Measurements from ENCODE around the gene ATP13A5.

The ATP13A5 gene

GRCh38 chr3:193388361-193388760 is 9.8 kb upstream of the ATP13A5 start:
- H4K20me1 ChIP-seq (ENCODE audit: insufficient read depth, low read length): no peaks in the 10 kb centered on the region
- no peak overlapping the region for H3K4me3 ChIP-seq (ENCODE audit: low read depth in 1 of 2, low read length in 2 of 2)
- no peak overlapping the region for H3K4me2 ChIP-seq (ENCODE audit: insufficient read depth, low read length)
- H3K79me2 ChIP-seq (ENCODE audit: insufficient read depth, low read length): no peaks in the 10 kb centered on the region
- H3K36me3 ChIP-seq (ENCODE audit: insufficient read depth, low read length): no peaks in the 10 kb centered on the region
- no peak for TF ChIP-seq EZH2 (IDR thresholded peaks at IDR 0.05; ENCODE audit: borderline replicate concordance, low read depth, low read length, severe bottlenecking)
- no peak for TF ChIP-seq CTCF (IDR thresholded peaks at IDR 0.05; ENCODE audit: borderline replicate concordance, extremely low read depth, low read length, poor library complexity, severe bottlenecking)
- no peak for DNase-seq
- H3K4me1 ChIP-seq (ENCODE audit: insufficient read depth, low read length): no peaks in the 10 kb centered on the region
- ATAC-seq (ENCODE audit: insufficient read depth, low read depth): no peak
- no peak overlapping the region for H3K9ac ChIP-seq (ENCODE audit: low read depth, low read length)
- H3K9me3 ChIP-seq (ENCODE audit: insufficient read depth, low read length, severe bottlenecking): no peaks in the 10 kb centered on the region
- H2AFZ ChIP-seq (ENCODE audit: low read depth, low read length): no peak overlapping the region
- no peak overlapping the region for H3K27ac ChIP-seq (ENCODE audit: low read length)
- peaks cover 17% of the 10 kb centered on the region for H3K27me3 ChIP-seq (ENCODE audit: insufficient read depth, low read length, poor library complexity)

- Histone ChIP-seq H3K4me1 (ENCODE audit: insufficient read depth, low read length) (no peaks in the 10 kb centered on the region), H3K79me2 (ENCODE audit: insufficient read depth, low read length) (no peaks in the 10 kb centered on the region), H4K20me1 (ENCODE audit: insufficient read depth, low read length) (no peaks in the 10 kb centered on the region), H3K4me3 (ENCODE audit: low read depth in 1 of 2, low read length in 2 of 2) (no peak overlapping the region), H3K27ac (ENCODE audit: low read length) (no peak overlapping the region), H3K4me2 (ENCODE audit: insufficient read depth, low read length) (no peak overlapping the region), H3K9ac (ENCODE audit: low read depth, low read length) (no peak overlapping the region), H3K36me3 (ENCODE audit: insufficient read depth, low read length) (no peaks in the 10 kb centered on the region), H3K27me3 (ENCODE audit: insufficient read depth, low read length, poor library complexity) (peaks cover 17% of the 10 kb centered on the region), H2AFZ (ENCODE audit: low read depth, low read length) (no peak overlapping the region), H3K9me3 (ENCODE audit: insufficient read depth, low read length, severe bottlenecking) (no peaks in the 10 kb centered on the region)
- ATAC-seq (ENCODE audit: insufficient read depth, low read depth): no peak
- DNase-seq: no peak
- TF ChIP-seq CTCF (IDR thresholded peaks at IDR 0.05; ENCODE audit: borderline replicate concordance, extremely low read depth, low read length, poor library complexity, severe bottlenecking): no peak
- TF ChIP-seq EZH2 (IDR thresholded peaks at IDR 0.05; ENCODE audit: borderline replicate concordance, low read depth, low read length, severe bottlenecking): no peak
Observed at GRCh38 chr3:193387596-193387995, 9.0 kb upstream of the ATP13A5 start.

- no peak for ATAC-seq (ENCODE audit: insufficient read depth, low read depth)
Observed at GRCh38 chr3:193377591-193377990, 962 bp downstream of the ATP13A5 start.

More at GRCh38 chr3:193377591-193377990, 962 bp downstream of the ATP13A5 start:
- Histone ChIP-seq H3K36me3 (ENCODE audit: insufficient read depth, low read length) (no peaks in the 10 kb centered on the region), H3K9ac (ENCODE audit: low read depth, low read length) (no peak overlapping the region), H3K4me2 (ENCODE audit: insufficient read depth, low read length) (no peak overlapping the region), H4K20me1 (ENCODE audit: insufficient read depth, low read length) (no peaks in the 10 kb centered on the region), H3K27ac (ENCODE audit: low read length) (no peak overlapping the region), H3K79me2 (ENCODE audit: insufficient read depth, low read length) (no peaks in the 10 kb centered on the region), H3K4me1 (ENCODE audit: insufficient read depth, low read length) (no peaks in the 10 kb centered on the region), H3K27me3 (ENCODE audit: insufficient read depth, low read length, poor library complexity) (peaks cover 17% of the 10 kb centered on the region), H3K9me3 (ENCODE audit: insufficient read depth, low read length, severe bottlenecking) (no peaks in the 10 kb centered on the region), H2AFZ (ENCODE audit: low read depth, low read length) (no peak overlapping the region), H3K4me3 (ENCODE audit: low read depth in 1 of 2, low read length in 2 of 2) (no peak overlapping the region)
- DNase-seq: no peak
- no peak for TF ChIP-seq EZH2 (IDR thresholded peaks at IDR 0.05; ENCODE audit: borderline replicate concordance, low read depth, low read length, severe bottlenecking)
- no peak for TF ChIP-seq CTCF (IDR thresholded peaks at IDR 0.05; ENCODE audit: borderline replicate concordance, extremely low read depth, low read length, poor library complexity, severe bottlenecking)
